Measurements from ENCODE around the gene IFIT1B. TPM values are rescaled to one million over a fixed set of nuclear protein-coding genes. Genes with fewer than 3 reads are reported as not detected.

IFIT1B gene
- total and polyA plus RNA-seq, 9 of the 15 experiments (the other 6 are each of a cell fraction or from before 2014, with no cell fraction given) = not detected

DNA sequence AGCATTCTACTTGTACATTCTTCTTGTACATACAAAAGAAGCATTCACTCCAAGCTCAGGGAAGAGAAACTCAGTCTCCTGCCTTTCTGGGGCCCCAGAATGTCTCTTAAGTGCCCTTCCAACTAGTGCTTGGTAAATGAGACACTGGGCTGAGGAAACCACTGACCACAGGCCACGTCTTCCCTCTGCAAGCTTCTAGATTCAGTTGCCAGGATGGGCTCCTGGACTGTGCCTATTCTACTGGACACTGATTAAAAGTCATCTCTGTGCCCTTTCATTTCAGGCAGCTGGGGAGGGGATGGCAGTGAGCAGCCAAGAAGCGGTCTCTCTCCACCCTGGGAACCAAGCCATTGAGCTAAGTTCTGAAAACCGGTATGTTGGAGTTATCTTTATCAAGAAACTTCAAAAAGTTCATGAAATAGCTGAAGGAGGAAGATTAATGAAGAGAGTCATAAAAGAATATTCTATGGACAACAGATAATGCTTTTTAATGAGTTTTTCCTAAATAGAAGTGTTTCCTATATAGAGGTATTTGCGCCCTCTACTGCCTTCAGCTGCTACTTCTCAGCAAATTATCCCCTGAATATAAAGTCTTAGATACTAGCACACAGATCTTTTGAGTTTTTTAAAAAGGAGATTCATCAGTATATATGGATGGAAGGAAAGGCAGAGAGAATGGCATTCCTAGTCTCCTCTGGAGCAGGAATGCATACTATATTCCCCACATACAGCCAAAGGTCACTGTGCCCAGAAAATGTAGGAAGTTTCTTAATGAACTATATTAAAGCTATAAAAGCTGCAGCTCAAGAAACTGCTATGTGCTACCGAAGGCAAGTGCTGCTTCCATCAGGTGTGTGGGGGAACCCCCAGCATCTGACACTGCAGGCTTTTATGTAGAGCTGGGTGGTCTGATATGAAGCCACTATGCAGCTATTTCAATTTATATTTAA, 8.4 kb upstream of the IFIT1B start (continued):
- TF ChIP-seq, protein P1, sequence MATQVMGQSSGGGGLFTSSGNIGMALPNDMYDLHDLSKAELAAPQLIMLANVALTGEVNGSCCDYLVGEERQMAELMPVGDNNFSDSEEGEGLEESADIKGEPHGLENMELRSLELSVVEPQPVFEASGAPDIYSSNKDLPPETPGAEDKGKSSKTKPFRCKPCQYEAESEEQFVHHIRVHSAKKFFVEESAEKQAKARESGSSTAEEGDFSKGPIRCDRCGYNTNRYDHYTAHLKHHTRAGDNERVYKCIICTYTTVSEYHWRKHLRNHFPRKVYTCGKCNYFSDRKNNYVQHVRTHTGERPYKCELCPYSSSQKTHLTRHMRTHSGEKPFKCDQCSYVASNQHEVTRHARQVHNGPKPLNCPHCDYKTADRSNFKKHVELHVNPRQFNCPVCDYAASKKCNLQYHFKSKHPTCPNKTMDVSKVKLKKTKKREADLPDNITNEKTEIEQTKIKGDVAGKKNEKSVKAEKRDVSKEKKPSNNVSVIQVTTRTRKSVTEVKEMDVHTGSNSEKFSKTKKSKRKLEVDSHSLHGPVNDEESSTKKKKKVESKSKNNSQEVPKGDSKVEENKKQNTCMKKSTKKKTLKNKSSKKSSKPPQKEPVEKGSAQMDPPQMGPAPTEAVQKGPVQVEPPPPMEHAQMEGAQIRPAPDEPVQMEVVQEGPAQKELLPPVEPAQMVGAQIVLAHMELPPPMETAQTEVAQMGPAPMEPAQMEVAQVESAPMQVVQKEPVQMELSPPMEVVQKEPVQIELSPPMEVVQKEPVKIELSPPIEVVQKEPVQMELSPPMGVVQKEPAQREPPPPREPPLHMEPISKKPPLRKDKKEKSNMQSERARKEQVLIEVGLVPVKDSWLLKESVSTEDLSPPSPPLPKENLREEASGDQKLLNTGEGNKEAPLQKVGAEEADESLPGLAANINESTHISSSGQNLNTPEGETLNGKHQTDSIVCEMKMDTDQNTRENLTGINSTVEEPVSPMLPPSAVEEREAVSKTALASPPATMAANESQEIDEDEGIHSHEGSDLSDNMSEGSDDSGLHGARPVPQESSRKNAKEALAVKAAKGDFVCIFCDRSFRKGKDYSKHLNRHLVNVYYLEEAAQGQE (IDR thresholded peaks at IDR 0.05; ENCODE audit: borderline replicate concordance) = peak; percentile 31; the same call in 1 of the 2 replicates
- TF ChIP-seq, protein P1 (CRISPR knock-in tag; IDR thresholded peaks at IDR 0.05; ENCODE audit: low read depth) = no peak
- TF ChIP-seq DPF2 (IDR thresholded peaks at IDR 0.05) (no peak), DEAF1 (CRISPR knock-in tag; IDR thresholded peaks at IDR 0.05) (peak; percentile 49; the same call in 1 of the 2 replicates), ZNF282 (CRISPR knock-in tag; IDR thresholded peaks at IDR 0.05) (no peak)
- TF ChIP-seq, protein P2, sequence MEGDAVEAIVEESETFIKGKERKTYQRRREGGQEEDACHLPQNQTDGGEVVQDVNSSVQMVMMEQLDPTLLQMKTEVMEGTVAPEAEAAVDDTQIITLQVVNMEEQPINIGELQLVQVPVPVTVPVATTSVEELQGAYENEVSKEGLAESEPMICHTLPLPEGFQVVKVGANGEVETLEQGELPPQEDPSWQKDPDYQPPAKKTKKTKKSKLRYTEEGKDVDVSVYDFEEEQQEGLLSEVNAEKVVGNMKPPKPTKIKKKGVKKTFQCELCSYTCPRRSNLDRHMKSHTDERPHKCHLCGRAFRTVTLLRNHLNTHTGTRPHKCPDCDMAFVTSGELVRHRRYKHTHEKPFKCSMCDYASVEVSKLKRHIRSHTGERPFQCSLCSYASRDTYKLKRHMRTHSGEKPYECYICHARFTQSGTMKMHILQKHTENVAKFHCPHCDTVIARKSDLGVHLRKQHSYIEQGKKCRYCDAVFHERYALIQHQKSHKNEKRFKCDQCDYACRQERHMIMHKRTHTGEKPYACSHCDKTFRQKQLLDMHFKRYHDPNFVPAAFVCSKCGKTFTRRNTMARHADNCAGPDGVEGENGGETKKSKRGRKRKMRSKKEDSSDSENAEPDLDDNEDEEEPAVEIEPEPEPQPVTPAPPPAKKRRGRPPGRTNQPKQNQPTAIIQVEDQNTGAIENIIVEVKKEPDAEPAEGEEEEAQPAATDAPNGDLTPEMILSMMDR (IDR thresholded peaks at IDR 0.05 in 2 of 3, conservative IDR thresholded peaks at IDR 0.05 in 1 of 3; ENCODE audit: insufficient read depth in 2 of 3, low read depth in 1 of 3, low read length in 3 of 3) = peak; percentile 10 to 53 (median 19); a peak in 3 of 6 replicates

Data from K562 (cell line).